Kidney epithelial cell (primary cell): ENCODE data around the gene ACTG2. TPM values are rescaled to one million over a fixed set of nuclear protein-coding genes. Genes with fewer than 3 reads are reported as not detected.

Source experiments
- DNase-seq: peaks from one replicate; pipeline ENCODE4 v3.0.0-alpha.2; 2010; ENCODE audit warnings: low read depth
- H3K27me3 ChIP-seq: 2 replicates; pipeline ENCODE4 v1.6.0; 2011; ENCODE audit warnings: low read length; ENCODE audit not compliant: control insufficient read depth, insufficient read depth
- H3K36me3 ChIP-seq: 2 replicates; pipeline ENCODE4 v1.5.1; 2011; ENCODE audit warnings: low read length; ENCODE audit not compliant: control insufficient read depth, insufficient read depth
- H3K4me3 ChIP-seq: 2 replicates; pipeline ENCODE4 v1.5.1; 2011; ENCODE audit warnings: low read depth, mild to moderate bottlenecking, control low read depth, low read length
- total RNA-seq: library from RNA; depleted of rRNA; stranded (reverse); fragments of >200 nt; gene quantifications from 2 replicates; pipeline ENCODE4 v1.2.3, GENCODE V29; 2015
- TF ChIP-seq, protein P1 (sequence below): IDR thresholded peaks from 2 replicates; pipeline ENCODE4 v1.5.1; 2011; ENCODE audit warnings: mild to moderate bottlenecking, moderate library complexity, low read length, control low read depth, inconsistent platforms; ENCODE audit not compliant: insufficient read depth, poor library complexity, severe bottlenecking

ACTG2 gene
- total RNA-seq, 1 donor from 2014 or later: 2.1 TPM

DNA sequence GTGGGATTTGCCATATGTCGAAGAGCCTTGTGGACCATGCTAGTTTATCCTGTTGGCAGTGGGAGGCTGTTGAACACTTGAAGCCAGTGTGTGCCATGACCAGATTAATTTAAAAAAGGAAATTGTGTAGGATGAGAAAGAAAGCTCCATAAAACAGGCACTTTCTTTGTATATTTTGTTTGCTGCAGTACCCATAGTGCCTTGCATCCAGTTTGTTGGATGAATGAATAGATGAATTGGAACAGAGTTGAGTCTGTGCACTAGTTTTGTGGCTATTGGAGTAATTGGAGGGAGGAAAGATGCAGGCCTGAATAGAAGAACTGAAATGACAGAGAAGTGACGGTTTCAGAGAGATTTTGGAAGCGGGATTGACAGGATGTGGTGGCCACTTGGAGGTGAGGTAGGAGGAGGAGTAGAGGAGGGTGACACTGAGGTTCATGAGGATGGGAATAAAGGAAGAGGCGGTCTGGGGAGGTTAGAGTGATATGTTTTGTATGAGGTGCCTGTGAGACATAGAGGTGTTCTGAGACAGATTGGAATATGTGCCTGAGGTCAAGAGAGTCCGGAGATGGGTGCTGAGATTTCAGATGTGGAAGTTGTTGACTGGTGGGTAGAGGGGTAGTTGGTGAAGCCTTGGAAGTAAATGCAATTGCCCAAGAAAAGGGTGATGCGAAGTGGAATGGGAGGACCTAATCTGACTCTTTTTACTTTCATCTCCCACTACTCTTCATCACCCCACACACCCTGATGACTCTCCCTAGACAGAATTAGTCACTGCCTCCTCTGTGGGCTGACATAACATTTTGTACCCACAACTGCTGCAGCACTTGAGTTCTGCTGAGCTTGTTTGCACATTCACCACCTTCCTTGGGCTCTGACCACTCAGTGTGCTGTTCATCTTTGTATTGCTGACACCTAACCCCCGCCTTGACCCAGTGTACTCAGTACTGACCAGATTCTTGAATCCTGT, 39.0 kb downstream of the ACTG2 start:
- DNase-seq: no peak
- TF ChIP-seq, protein P1, sequence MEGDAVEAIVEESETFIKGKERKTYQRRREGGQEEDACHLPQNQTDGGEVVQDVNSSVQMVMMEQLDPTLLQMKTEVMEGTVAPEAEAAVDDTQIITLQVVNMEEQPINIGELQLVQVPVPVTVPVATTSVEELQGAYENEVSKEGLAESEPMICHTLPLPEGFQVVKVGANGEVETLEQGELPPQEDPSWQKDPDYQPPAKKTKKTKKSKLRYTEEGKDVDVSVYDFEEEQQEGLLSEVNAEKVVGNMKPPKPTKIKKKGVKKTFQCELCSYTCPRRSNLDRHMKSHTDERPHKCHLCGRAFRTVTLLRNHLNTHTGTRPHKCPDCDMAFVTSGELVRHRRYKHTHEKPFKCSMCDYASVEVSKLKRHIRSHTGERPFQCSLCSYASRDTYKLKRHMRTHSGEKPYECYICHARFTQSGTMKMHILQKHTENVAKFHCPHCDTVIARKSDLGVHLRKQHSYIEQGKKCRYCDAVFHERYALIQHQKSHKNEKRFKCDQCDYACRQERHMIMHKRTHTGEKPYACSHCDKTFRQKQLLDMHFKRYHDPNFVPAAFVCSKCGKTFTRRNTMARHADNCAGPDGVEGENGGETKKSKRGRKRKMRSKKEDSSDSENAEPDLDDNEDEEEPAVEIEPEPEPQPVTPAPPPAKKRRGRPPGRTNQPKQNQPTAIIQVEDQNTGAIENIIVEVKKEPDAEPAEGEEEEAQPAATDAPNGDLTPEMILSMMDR: no peak
- H3K4me3 ChIP-seq: no peak overlapping the region
- H3K36me3 ChIP-seq: no peaks in the 10 kb centered on the region
- no peaks in the 10 kb centered on the region for H3K27me3 ChIP-seq

DNA sequence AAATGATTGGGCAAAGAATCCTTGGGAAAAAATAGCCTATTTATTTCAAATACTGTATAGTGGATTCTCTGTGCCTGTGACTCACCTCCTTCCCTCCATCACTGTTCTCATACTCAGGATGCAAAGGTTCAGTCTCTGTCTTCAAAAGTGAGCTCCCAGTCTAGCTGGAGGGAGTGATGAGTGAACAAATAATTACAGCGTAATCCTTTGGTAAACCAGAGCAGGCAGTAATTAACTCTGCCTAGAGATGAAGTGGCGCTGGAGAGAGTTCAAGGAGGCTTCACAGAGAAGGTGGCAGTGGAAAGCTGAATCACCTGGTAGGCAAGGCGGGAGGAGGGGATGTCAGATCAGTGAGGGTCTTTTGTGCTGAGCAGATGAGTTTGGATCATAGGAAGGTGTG, 40.4 kb downstream of the ACTG2 start:
- TF ChIP-seq, protein P1: no peak
- H3K27me3 ChIP-seq: no peaks in the 10 kb centered on the region
- H3K36me3 ChIP-seq: no peaks in the 10 kb centered on the region
- no peak overlapping the region for H3K4me3 ChIP-seq
- DNase-seq: no peak

DNA sequence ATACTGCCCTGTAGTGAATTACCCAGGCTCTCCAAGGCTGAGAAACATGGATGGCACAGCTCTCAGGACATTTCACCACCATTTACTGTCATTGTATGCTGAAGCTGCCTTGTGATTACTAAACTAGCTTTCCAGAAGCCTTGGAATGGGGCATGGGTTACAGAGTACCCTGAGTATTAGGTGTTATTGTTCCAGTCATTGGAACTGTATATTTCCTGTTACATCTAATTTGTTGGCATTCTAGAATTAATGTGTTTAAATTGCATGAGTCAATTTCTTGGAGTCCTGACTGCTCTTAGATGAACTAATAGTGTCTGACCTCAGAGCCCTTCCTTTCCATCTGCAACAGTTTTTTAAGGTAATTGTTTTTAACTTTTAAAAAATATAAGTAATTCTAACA, 42.8 kb downstream of the ACTG2 start:
- no peak for DNase-seq
- Histone ChIP-seq H3K36me3 (no peaks in the 10 kb centered on the region), H3K27me3 (no peaks in the 10 kb centered on the region), H3K4me3 (no peak overlapping the region)
- TF ChIP-seq, protein P1: no peak

DNA sequence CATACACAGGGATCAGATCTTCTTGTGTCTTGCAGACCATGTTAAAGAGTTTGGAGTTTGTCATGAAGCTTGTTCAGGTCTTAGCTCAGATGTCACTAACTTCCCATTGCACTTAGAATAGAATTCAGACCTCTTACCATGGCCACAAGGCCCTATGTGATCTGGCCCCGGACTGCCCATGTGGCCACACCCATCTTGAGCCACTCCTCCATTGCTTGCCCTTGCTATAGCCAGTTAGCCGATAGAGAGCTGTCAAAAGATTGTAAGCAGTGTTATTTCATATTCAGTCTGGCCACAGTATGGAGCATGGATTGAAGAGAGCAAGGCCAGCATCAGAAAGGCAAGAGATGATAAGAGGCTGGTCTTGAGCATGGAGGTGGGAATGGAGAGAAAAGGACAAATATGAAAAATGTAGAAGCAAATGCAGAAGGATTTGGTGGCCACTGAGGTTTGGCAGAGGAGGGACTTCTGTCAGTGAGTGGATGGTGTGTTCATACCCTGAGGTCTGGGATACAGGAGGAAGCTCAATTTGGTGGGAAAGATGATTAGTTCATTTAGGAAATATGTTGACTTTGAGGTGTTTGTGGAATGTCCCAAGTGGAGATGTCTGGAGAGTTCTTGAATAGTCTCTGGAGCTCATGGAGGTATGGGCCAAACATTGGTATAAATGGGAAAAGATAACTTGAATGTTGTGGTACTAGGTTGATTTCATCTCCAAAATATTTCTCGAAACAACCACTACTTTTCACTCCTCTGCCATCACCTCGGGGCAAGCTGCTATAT, 44.5 kb downstream of the ACTG2 start:
- DNase-seq: no peak
- TF ChIP-seq, protein P1: no peak
- Histone ChIP-seq H3K4me3 (no peak overlapping the region), H3K36me3 (no peaks in the 10 kb centered on the region), H3K27me3 (no peaks in the 10 kb centered on the region)

DNA sequence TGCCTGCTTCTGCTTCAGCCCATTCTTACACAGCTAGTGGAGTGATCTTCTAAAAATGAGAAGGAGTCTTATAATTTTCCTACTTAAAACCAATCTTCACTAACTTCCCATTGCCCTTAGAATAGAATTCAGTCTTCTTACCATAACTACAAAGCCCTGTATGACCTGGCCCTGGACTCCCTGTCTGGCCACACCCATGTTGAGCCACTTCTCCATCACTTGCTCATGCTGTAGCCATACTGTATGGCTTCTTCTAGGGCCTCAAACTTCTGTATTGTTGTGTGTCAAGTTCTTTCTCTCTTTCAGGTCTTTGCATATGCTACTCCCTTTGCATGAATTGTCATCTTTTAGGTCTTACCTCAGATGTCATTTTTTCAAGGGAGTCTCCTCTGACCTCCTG, 45.1 kb downstream of the ACTG2 start:
- TF ChIP-seq, protein P1: no peak
- Histone ChIP-seq H3K36me3 (no peaks in the 10 kb centered on the region), H3K4me3 (no peak overlapping the region), H3K27me3 (no peaks in the 10 kb centered on the region)
- DNase-seq: no peak
